WTC11 (cell line): ENCODE data around the gene LTBP2. TPM values are rescaled to one million over a fixed set of nuclear protein-coding genes. Genes with fewer than 3 reads are reported as not detected.

ENCODE experiments used
- ATAC-seq: fragments of 200-7000 bp; cut with Tn5 transposase; 2 replicates; pipeline ENCODE4 v1.10.0; 2021; ENCODE audit warnings: mild to moderate bottlenecking, moderate library complexity
- CTCF ChIA-PET: fragments of 300-600 bp; sonication (Branson Sonifier 250); formaldehyde crosslinking; loops from one replicate; lab custom pipeline; 2021; ENCODE audit warnings: antibody characterized with exemption; lab: Charles Lee
- POLR2A ChIA-PET: fragments of 350-600 bp; sonication (Branson Sonifier 250); formaldehyde crosslinking; loops from one replicate; lab custom pipeline; 2021; ENCODE audit warnings: antibody characterized with exemption; lab: Charles Lee
- DNase-seq: peaks from one replicate; pipeline ENCODE4 v3.0.0; 2021; ENCODE audit warnings: low spot score
- H3K27ac Mint-ChIP-seq: 2 replicates; pipeline ENCODE4 v1.8.0; 2021; ENCODE audit warnings: mixed read lengths
- H3K27me3 Mint-ChIP-seq: 2 replicates; pipeline ENCODE4 v1.8.0; 2021; ENCODE audit warnings: low read depth, mild to moderate bottlenecking, moderate library complexity, mixed read lengths
- H3K36me3 Mint-ChIP-seq: 2 replicates; pipeline ENCODE4 v1.8.0; 2021; ENCODE audit warnings: mixed read lengths
- H3K4me1 Mint-ChIP-seq: 2 replicates; pipeline ENCODE4 v1.8.0; 2022; ENCODE audit warnings: mixed read lengths
- H3K4me3 Mint-ChIP-seq: 2 replicates; pipeline ENCODE4 v1.8.0; 2021; ENCODE audit warnings: mild to moderate bottlenecking, moderate library complexity, mixed read lengths
- H3K9me3 Mint-ChIP-seq: 2 replicates; pipeline ENCODE4 v1.8.0; 2021; ENCODE audit warnings: mixed read lengths
- ESRRA ChIP-seq: sonication (generic); formaldehyde crosslinking; IDR thresholded peaks from 2 replicates; pipeline ENCODE4 v1.8.1; 2022; ENCODE audit warnings: mild to moderate bottlenecking, missing genetic modification reagents, borderline replicate concordance
- GABPB1 ChIP-seq: sonication (generic); formaldehyde crosslinking; IDR thresholded peaks from 2 replicates; pipeline ENCODE4 v1.8.1; 2023; ENCODE audit warnings: mild to moderate bottlenecking, missing genetic modification reagents
- GRHL2 ChIP-seq: fragments of 250-450 bp; sonication (Bioruptor Pico); IDR thresholded peaks from 2 replicates; pipeline ENCODE4 v1.8.0; 2022; ENCODE audit warnings: mild to moderate bottlenecking, moderate library complexity; ENCODE audit not compliant: insufficient replicate concordance, severe bottlenecking
- NFATC4 ChIP-seq: fragments of 250-450 bp; sonication (Bioruptor Pico); IDR thresholded peaks from 2 replicates; pipeline ENCODE4 v1.9.0; 2021; ENCODE audit warnings: mild to moderate bottlenecking
- ZNF138 ChIP-seq: sonication (generic); formaldehyde crosslinking; conservative IDR thresholded peaks from 2 replicates; pipeline ENCODE4 v1.8.1; 2022; ENCODE audit warnings: mild to moderate bottlenecking, moderate library complexity, missing genetic modification reagents
- ZNF219 ChIP-seq: sonication (generic); formaldehyde crosslinking; IDR thresholded peaks from 2 replicates; pipeline ENCODE4 v1.8.0; 2023; ENCODE audit warnings: missing genetic modification reagents, mild to moderate bottlenecking, borderline replicate concordance
- ZNF263 ChIP-seq: sonication (generic); formaldehyde crosslinking; IDR thresholded peaks from 2 replicates; pipeline ENCODE4 v1.8.1; 2022; ENCODE audit warnings: low read depth, mild to moderate bottlenecking, moderate library complexity, missing genetic modification reagents
- total RNA-seq: library from RNA; stranded (reverse); gene quantifications from 3 replicates; pipeline ENCODE4 v1.2.3, GENCODE V29; 2021
- TF ChIP-seq, protein P1 (sequence below): sonication (generic); formaldehyde crosslinking; IDR thresholded peaks from 2 replicates; pipeline ENCODE4 v1.8.1; 2023; ENCODE audit warnings: mild to moderate bottlenecking, missing genetic modification reagents, borderline replicate concordance
- TF ChIP-seq, protein P2 (sequence below): sonication (generic); formaldehyde crosslinking; IDR thresholded peaks from 2 replicates; pipeline ENCODE4 v1.8.1; 2023; ENCODE audit warnings: mild to moderate bottlenecking, moderate library complexity, missing genetic modification reagents
- TF ChIP-seq, protein P3 (sequence below): sonication (generic); formaldehyde crosslinking; conservative IDR thresholded peaks from 2 replicates; pipeline ENCODE4 v1.8.1; 2022; ENCODE audit warnings: mild to moderate bottlenecking, missing genetic modification reagents
- TF ChIP-seq, protein P4 (sequence below): sonication (generic); formaldehyde crosslinking; IDR thresholded peaks from 2 replicates; pipeline ENCODE4 v1.8.0; 2022; ENCODE audit warnings: mild to moderate bottlenecking, missing genetic modification reagents
- TF ChIP-seq, protein P5 (sequence below): sonication (generic); formaldehyde crosslinking; IDR thresholded peaks from 2 replicates; pipeline ENCODE4 v1.8.0; 2023; ENCODE audit warnings: missing genetic modification reagents
- TF ChIP-seq, protein P6 (sequence below): fragments of 250-450 bp; sonication (Bioruptor Pico); IDR thresholded peaks from 2 replicates; pipeline ENCODE4 v1.9.0; 2021; ENCODE audit warnings: mild to moderate bottlenecking
- TF ChIP-seq, protein P7 (sequence below): sonication (generic); formaldehyde crosslinking; IDR thresholded peaks from 2 replicates; pipeline ENCODE4 v1.8.0; 2022; ENCODE audit warnings: mild to moderate bottlenecking, missing genetic modification reagents

The LTBP2 gene
- total RNA-seq, 1 experiment from 2014 or later = 1.2 TPM

DNA sequence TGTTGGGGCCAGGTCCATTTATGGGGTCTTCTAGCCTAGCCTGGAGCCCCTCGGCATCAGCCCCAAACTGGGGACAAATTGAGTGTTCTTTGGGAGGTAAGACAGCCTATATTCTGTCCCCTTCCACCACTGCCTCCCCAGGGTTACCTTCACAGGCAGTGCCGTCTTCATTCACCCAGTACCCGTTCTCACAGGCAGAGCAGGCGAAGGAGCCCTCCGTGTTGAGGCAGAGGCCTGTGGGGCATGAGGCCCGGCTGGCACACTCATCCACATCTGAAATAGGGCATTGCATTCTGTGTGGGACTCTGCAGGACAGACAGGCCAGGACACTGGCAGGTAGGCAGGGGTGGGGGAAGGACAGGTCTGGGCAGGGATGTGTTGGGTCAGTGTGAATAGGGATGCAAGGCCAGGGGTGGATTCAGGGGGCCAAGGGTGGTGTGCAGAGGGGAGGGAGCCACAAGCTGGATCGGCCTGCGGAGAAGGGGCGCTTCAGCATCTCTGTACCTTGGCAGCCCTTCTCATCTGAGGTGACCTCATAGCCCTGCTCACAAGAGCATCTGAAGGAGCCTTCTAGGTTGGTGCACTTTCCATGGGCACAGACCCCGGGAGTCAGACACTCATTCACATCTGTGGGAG lies 102.3 kb downstream of the LTBP2 start (continued):
- TF ChIP-seq, protein P1, sequence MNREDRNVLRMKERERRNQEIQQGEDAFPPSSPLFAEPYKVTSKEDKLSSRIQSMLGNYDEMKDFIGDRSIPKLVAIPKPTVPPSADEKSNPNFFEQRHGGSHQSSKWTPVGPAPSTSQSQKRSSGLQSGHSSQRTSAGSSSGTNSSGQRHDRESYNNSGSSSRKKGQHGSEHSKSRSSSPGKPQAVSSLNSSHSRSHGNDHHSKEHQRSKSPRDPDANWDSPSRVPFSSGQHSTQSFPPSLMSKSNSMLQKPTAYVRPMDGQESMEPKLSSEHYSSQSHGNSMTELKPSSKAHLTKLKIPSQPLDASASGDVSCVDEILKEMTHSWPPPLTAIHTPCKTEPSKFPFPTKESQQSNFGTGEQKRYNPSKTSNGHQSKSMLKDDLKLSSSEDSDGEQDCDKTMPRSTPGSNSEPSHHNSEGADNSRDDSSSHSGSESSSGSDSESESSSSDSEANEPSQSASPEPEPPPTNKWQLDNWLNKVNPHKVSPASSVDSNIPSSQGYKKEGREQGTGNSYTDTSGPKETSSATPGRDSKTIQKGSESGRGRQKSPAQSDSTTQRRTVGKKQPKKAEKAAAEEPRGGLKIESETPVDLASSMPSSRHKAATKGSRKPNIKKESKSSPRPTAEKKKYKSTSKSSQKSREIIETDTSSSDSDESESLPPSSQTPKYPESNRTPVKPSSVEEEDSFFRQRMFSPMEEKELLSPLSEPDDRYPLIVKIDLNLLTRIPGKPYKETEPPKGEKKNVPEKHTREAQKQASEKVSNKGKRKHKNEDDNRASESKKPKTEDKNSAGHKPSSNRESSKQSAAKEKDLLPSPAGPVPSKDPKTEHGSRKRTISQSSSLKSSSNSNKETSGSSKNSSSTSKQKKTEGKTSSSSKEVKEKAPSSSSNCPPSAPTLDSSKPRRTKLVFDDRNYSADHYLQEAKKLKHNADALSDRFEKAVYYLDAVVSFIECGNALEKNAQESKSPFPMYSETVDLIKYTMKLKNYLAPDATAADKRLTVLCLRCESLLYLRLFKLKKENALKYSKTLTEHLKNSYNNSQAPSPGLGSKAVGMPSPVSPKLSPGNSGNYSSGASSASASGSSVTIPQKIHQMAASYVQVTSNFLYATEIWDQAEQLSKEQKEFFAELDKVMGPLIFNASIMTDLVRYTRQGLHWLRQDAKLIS = no peak

DNA sequence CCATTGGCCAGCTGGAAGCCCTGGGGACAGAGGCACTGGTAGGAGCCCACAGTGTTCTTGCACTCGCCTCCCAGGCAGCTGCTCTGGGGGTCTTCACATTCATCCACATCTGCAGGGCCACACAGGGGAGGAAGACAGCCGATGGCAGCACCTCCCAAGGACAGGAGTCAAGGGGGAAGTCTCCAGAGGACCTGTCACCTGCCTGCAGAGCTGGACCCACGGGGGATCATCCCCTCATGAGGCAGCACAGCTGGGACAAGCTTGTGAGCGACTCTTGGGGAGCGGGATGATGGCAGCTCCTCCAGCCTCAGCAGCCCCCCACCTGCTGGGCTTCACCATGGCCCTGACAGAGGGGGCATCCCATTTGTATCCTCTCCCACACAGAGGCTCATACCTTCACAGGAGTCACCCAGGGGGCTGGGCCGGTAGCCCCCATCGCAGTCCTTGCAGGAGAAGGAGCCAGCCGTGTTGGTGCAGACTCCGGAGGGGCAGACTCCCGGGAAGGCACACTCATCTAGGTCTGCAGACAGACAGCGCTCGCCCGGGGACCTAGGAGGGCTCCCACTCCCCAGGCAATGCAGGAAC lies 103.1 kb downstream of the LTBP2 start:
- ChIA-PET CTCF (interaction anchor here (0.6 to 3.1 kb wide), 44 partner anchors 8 to 359 kb away, joined by 3 to 37 read pairs (median 4); partner anchors contain the start of genes ABCD4, ISCA2, LTBP2 and NPC2), POLR2A (no interaction called here)
- DNase-seq (no peak), ATAC-seq (no peak)
- Mint-ChIP-seq H3K27me3 (peaks cover 8% of the 10 kb centered on the region), H3K9me3 (peaks cover 5% of the 10 kb centered on the region; the same call in 1 of the 2 replicates), H3K4me3 (no peak overlapping the region), H3K27ac (no peak overlapping the region), H3K36me3 (no peaks in the 10 kb centered on the region), H3K4me1 (peaks cover 27% of the 10 kb centered on the region)
- no peak for TF ChIP-seq ZNF138
- TF ChIP-seq, protein P2, sequence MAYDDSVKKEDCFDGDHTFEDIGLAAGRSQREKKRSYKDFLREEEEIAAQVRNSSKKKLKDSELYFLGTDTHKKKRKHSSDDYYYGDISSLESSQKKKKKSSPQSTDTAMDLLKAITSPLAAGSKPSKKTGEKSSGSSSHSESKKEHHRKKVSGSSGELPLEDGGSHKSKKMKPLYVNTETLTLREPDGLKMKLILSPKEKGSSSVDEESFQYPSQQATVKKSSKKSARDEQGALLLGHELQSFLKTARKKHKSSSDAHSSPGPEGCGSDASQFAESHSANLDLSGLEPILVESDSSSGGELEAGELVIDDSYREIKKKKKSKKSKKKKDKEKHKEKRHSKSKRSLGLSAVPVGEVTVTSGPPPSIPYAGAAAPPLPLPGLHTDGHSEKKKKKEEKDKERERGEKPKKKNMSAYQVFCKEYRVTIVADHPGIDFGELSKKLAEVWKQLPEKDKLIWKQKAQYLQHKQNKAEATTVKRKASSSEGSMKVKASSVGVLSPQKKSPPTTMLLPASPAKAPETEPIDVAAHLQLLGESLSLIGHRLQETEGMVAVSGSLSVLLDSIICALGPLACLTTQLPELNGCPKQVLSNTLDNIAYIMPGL (CRISPR knock-in tag) = 0 out of 2 replicates have a peak, but pooled peaks have one; percentile 3
- no peak for TF ChIP-seq GABPB1 (CRISPR knock-in tag)
- TF ChIP-seq, protein P3, sequence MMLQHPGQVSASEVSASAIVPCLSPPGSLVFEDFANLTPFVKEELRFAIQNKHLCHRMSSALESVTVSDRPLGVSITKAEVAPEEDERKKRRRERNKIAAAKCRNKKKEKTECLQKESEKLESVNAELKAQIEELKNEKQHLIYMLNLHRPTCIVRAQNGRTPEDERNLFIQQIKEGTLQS = no peak

DNA sequence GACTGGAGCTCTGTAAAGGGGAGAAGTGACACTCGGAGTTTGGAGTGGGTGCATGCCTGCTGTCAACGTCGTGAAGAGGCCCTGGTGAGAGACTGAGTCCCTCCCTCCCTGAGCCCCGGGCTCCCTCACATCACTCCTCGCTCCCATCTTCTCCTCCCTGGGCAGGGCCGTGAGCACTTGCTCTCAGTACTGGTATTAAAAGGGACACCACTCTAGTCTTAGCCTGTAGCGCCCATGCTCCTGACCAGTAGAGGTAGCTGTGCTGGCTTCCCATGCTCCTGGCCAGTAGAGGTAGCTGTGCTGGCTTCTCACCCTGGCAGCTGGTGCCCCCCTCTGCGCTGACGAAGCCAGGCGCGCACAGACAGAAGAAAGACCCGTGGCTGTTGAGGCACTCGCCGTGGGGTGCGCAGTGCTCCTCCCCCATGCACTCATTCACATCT lies 103.7 kb downstream of the LTBP2 start:
- CTCF ChIA-PET = interaction anchor here (0.5 to 3.1 kb wide), 50 partner anchors 9 to 407 kb away, joined by 3 to 37 read pairs (median 4); partner anchors contain the start of genes ABCD4, ISCA2, LTBP2 and NPC2
- ATAC-seq = peak; percentile 92
- TF ChIP-seq NFATC4 (CRISPR knock-in tag) (no peak), ZNF263 (CRISPR knock-in tag) (no peak), ZNF219 (CRISPR knock-in tag) (no peak), ESRRA (CRISPR knock-in tag) (no peak), GRHL2 (CRISPR knock-in tag) (no peak)
- TF ChIP-seq, protein P2 (CRISPR knock-in tag) = peak; percentile 61; the same call in 1 of the 2 replicates
- TF ChIP-seq, protein P4, sequence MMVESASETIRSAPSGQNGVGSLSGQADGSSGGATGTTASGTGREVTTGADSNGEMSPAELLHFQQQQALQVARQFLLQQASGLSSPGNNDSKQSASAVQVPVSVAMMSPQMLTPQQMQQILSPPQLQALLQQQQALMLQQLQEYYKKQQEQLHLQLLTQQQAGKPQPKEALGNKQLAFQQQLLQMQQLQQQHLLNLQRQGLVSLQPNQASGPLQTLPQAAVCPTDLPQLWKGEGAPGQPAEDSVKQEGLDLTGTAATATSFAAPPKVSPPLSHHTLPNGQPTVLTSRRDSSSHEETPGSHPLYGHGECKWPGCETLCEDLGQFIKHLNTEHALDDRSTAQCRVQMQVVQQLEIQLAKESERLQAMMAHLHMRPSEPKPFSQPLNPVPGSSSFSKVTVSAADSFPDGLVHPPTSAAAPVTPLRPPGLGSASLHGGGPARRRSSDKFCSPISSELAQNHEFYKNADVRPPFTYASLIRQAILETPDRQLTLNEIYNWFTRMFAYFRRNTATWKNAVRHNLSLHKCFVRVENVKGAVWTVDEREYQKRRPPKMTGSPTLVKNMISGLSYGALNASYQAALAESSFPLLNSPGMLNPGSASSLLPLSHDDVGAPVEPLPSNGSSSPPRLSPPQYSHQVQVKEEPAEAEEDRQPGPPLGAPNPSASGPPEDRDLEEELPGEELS (CRISPR knock-in tag) = 0 out of 2 replicates have a peak, but pooled peaks have one; percentile 27
- TF ChIP-seq, protein P5, sequence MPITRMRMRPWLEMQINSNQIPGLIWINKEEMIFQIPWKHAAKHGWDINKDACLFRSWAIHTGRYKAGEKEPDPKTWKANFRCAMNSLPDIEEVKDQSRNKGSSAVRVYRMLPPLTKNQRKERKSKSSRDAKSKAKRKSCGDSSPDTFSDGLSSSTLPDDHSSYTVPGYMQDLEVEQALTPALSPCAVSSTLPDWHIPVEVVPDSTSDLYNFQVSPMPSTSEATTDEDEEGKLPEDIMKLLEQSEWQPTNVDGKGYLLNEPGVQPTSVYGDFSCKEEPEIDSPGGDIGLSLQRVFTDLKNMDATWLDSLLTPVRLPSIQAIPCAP (CRISPR knock-in tag) = no peak
- TF ChIP-seq, protein P6, sequence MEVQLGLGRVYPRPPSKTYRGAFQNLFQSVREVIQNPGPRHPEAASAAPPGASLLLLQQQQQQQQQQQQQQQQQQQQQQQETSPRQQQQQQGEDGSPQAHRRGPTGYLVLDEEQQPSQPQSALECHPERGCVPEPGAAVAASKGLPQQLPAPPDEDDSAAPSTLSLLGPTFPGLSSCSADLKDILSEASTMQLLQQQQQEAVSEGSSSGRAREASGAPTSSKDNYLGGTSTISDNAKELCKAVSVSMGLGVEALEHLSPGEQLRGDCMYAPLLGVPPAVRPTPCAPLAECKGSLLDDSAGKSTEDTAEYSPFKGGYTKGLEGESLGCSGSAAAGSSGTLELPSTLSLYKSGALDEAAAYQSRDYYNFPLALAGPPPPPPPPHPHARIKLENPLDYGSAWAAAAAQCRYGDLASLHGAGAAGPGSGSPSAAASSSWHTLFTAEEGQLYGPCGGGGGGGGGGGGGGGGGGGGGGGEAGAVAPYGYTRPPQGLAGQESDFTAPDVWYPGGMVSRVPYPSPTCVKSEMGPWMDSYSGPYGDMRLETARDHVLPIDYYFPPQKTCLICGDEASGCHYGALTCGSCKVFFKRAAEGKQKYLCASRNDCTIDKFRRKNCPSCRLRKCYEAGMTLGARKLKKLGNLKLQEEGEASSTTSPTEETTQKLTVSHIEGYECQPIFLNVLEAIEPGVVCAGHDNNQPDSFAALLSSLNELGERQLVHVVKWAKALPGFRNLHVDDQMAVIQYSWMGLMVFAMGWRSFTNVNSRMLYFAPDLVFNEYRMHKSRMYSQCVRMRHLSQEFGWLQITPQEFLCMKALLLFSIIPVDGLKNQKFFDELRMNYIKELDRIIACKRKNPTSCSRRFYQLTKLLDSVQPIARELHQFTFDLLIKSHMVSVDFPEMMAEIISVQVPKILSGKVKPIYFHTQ (CRISPR knock-in tag) = no peak
- TF ChIP-seq, protein P7, sequence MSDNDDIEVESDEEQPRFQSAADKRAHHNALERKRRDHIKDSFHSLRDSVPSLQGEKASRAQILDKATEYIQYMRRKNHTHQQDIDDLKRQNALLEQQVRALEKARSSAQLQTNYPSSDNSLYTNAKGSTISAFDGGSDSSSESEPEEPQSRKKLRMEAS (CRISPR knock-in tag) = peak; percentile 72; the same call in 1 of the 2 replicates

More for the DNA sequence above, 103.7 kb downstream of the LTBP2 start:
- no peaks in the 10 kb centered on the region for H3K36me3 Mint-ChIP-seq
- peaks cover 5% of the 10 kb centered on the region; the same call in 1 of the 2 replicates for H3K9me3 Mint-ChIP-seq
- POLR2A ChIA-PET = no interaction called here
- peaks cover 8% of the 10 kb centered on the region for H3K27me3 Mint-ChIP-seq
- peaks cover 25% of the 10 kb centered on the region for H3K4me1 Mint-ChIP-seq
- H3K27ac Mint-ChIP-seq = no peak overlapping the region
- DNase-seq = peak; percentile 76
- H3K4me3 Mint-ChIP-seq = no peak overlapping the region
